Testis (tissue), 3 donors: ENCODE results near the gene C1orf52. TPM values are rescaled to one million over a fixed set of nuclear protein-coding genes. Genes with fewer than 3 reads are reported as not detected.

Experiments
- DNase-seq: peaks from one replicate; pipeline ENCODE4 v3.0.0-alpha.2; 2019
- H3K27ac ChIP-seq, 2 donors: fragments of 200-600 bp; sonication (generic); one replicate each; pipeline ENCODE4 v1.5.1; 2019
- H3K27me3 ChIP-seq: fragments of 200-600 bp; sonication (generic); one replicate; pipeline ENCODE4 v1.5.1; 2019
- H3K36me3 ChIP-seq: fragments of 200-600 bp; sonication (generic); one replicate; pipeline ENCODE4 v1.5.1; 2017; ENCODE audit warnings: low read depth; ENCODE audit errors: missing control alignments
- H3K4me1 ChIP-seq: fragments of 200-600 bp; sonication (generic); one replicate; pipeline ENCODE4 v1.5.1; 2019
- H3K4me3 ChIP-seq, 2 donors: fragments of 200-600 bp; sonication (generic); one replicate each; pipeline ENCODE4 v1.5.1; 2017 to 2019
- H3K9me3 ChIP-seq: fragments of 200-600 bp; sonication (generic); one replicate; pipeline ENCODE4 v1.5.1; 2017
- CTCF ChIP-seq, 3 experiments: fragments of 450-650 bp in 2 of 3; fragments of 200-600 bp in 1 of 3; sonication (generic) in 1 of 3; IDR thresholded peaks; one replicate each; pipeline ENCODE4 v1.5.1; 2016 to 2019; ENCODE audit warnings: antibody characterized with exemption in 3 of 3, mild to moderate bottlenecking in 2 of 3, moderate library complexity in 1 of 3
- POLR2A ChIP-seq: fragments of 450-650 bp; IDR thresholded peaks from one replicate; pipeline ENCODE4 v1.6.1; 2017; ENCODE audit warnings: antibody characterized with exemption, mild to moderate bottlenecking, moderate library complexity
- WGBS, 2 donors: methylation state at CpG; one replicate each; pipeline ENCODE4 v1.1.5; 2018; 5-methylcytosine and 5-hydroxymethylcytosine counted together
- intact Hi-C: fragments of 100-400 bp; cut with DNase I; formaldehyde crosslinking; loops from one replicate; pipeline ENCODE4 v1.15.1; 2023; ENCODE audit warnings: low total_unique reads
- polyA plus RNA-seq: library from polyadenylated mRNA; stranded (reverse); fragments of 350-450 nt; fragmentation: Illumina TruSeq; extraction: RNeasy Lipid Tissue Mini Kit (QIAGEN cat#74804); gene quantifications from one replicate; pipeline ENCODE4 v1.2.3, GENCODE V29; 2014; ENCODE audit warnings: low read depth, low replicate concordance; ENCODE audit not compliant: insufficient read depth
- total RNA-seq, 2 donors: library from RNA; depleted of rRNA; stranded (reverse); fragments of >200 nt; gene quantifications; one replicate each; pipeline ENCODE4 v1.2.3, GENCODE V29; 2016

C1orf52 gene
- total and polyA plus RNA-seq, 3 donors from 2014 or later, result 34.0 to 40.3 (median 37.9) TPM

DNA sequence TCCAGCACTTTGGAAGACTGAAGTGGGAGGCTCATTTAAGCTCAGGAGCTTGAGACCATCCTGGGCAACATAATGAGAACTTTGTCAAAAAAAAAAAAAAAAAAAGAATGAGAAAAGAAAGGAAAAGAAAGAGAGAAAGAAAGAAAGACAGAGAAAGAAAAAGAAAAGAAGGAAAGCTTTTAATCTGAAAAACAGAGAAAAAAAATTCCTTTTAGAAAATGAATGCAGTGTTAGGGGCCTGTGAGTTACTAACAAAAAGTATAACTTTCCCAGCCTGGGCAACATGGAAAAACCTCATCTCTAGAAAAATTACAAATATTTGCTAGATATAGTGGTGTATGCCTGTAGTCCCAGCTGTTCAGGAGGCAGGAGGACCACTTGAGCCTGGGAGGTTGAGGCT, 42.8 kb downstream of the C1orf52 start:
- no peaks in the 10 kb centered on the region for H3K4me1 ChIP-seq
- TF ChIP-seq CTCF (IDR thresholded peaks at IDR 0.05) (no peak), POLR2A (no peak)
- no peak for DNase-seq
- no peaks in the 10 kb centered on the region for H3K36me3 ChIP-seq
- H3K9me3 ChIP-seq, result no peaks in the 10 kb centered on the region
- H3K27ac ChIP-seq, result no peak overlapping the region
- no peak overlapping the region for H3K4me3 ChIP-seq
- intact Hi-C loops, result no loop called here
- H3K27me3 ChIP-seq, result no peaks in the 10 kb centered on the region

GRCh38 chr1:85214654-85215053, 44.8 kb downstream of the C1orf52 start:
- no peak overlapping the region for H3K27ac ChIP-seq
- TF ChIP-seq CTCF (IDR thresholded peaks at IDR 0.05) (no peak), POLR2A (no peak)
- H3K27me3 ChIP-seq, result no peaks in the 10 kb centered on the region
- 90 to 92% methylated on average over 5 of the region's 5 CpGs for WGBS, 2 donors
- H3K9me3 ChIP-seq, result no peaks in the 10 kb centered on the region
- no peak overlapping the region for H3K4me3 ChIP-seq
- no peaks in the 10 kb centered on the region for H3K36me3 ChIP-seq
- intact Hi-C loops, result no loop called here
- DNase-seq, result no peak
- H3K4me1 ChIP-seq, result no peaks in the 10 kb centered on the region

- Histone ChIP-seq H3K36me3 (no peaks in the 10 kb centered on the region), H3K27ac (no peak overlapping the region), H3K4me3 (no peak overlapping the region), H3K27me3 (no peaks in the 10 kb centered on the region), H3K9me3 (no peaks in the 10 kb centered on the region), H3K4me1 (no peaks in the 10 kb centered on the region)
- intact Hi-C loops, result no loop called here
- TF ChIP-seq POLR2A (no peak), CTCF (IDR thresholded peaks at IDR 0.05) (no peak)
- no peak for DNase-seq
- 72 to 74% methylated on average over 2 of the region's 2 CpGs for WGBS, 2 donors
Observed at GRCh38 chr1:85208488-85208887, 51.0 kb downstream of the C1orf52 start.

GRCh38 chr1:85203573-85204171, 55.8 kb downstream of the C1orf52 start:
- no peak overlapping the region for H3K4me3 ChIP-seq
- H3K4me1 ChIP-seq, result no peaks in the 10 kb centered on the region
- no peak overlapping the region for H3K27ac ChIP-seq
- intact Hi-C loops, result no loop called here
- WGBS, 2 donors, result 87 to 89% methylated on average over 2 of the region's 2 CpGs
- no peaks in the 10 kb centered on the region for H3K27me3 ChIP-seq
- H3K36me3 ChIP-seq, result no peaks in the 10 kb centered on the region
- no peaks in the 10 kb centered on the region for H3K9me3 ChIP-seq
- no peak for DNase-seq
- TF ChIP-seq CTCF (IDR thresholded peaks at IDR 0.05) (no peak), POLR2A (no peak)

DNA sequence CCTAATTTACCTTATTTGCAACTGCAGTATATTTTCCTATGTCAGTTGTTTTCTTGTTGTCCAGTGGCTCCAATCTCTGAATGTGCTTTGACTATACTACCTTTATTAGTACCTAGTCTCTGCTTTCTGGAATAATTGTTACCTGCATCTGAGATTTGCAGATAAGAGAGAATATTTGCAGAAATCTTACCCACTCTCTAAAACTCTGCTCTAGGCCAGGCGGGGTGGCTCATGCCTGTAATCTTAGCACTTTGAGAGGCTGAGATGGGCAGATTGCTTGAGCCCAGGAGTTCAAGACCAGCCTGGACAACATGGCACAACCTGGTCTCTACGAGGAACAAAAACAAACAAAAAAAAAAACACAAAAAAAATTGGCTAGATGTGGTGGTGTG, 56.6 kb downstream of the C1orf52 start:
- H3K9me3 ChIP-seq, result no peaks in the 10 kb centered on the region
- H3K4me3 ChIP-seq, result no peak overlapping the region
- no peak overlapping the region for H3K27ac ChIP-seq
- H3K36me3 ChIP-seq, result no peaks in the 10 kb centered on the region
- 47 to 82% methylated on average over 2 of the region's 2 CpGs for WGBS, 2 donors
- TF ChIP-seq CTCF (IDR thresholded peaks at IDR 0.05) (no peak), POLR2A (no peak)
- no peaks in the 10 kb centered on the region for H3K27me3 ChIP-seq
- DNase-seq, result no peak
- intact Hi-C loops, result no loop called here
- H3K4me1 ChIP-seq, result no peaks in the 10 kb centered on the region
